CMK (cell line): ENCODE measurements around the gene FLAD1.

Experiments
- DNase-seq: peaks from one replicate; pipeline ENCODE4 v3.0.0-alpha.2; 2010; ENCODE audit warnings: low read depth

The FLAD1 gene

DNA sequence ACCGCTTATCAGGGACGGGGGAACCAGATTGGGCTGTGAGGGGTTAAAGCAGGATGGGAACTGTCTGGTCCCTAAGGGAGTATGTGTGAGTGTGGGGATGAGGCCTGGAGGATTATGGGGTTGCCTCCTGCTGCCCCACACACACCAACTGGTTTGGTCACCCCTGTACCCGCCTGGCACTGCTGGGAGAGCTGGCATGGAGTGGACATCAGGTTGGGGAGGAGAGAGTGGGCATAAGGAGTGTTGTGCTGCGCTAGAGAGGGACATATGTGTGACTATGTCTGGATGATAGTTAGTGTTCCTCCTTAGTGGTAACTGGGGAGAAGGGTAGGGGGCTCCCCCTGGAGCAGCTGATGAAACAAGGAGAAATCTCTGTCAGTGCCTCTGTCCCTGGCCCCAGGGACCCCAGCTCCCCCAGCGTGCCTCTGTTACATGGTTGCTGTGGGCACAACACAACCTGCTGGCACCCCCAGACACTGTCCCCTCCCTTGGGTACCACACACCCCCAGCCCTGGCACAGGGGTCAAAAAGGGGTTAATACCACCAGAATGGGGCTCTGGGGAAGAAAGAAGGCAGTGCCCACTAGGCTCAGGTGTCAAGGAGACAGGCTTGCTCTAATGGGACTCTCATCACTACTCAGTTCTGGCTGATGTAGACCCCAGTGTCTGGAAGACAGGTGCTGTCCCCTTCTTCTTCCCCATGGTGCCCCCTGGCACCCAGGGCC, 21.4 kb downstream of the FLAD1 start:
- DNase-seq, result no peak

DNA sequence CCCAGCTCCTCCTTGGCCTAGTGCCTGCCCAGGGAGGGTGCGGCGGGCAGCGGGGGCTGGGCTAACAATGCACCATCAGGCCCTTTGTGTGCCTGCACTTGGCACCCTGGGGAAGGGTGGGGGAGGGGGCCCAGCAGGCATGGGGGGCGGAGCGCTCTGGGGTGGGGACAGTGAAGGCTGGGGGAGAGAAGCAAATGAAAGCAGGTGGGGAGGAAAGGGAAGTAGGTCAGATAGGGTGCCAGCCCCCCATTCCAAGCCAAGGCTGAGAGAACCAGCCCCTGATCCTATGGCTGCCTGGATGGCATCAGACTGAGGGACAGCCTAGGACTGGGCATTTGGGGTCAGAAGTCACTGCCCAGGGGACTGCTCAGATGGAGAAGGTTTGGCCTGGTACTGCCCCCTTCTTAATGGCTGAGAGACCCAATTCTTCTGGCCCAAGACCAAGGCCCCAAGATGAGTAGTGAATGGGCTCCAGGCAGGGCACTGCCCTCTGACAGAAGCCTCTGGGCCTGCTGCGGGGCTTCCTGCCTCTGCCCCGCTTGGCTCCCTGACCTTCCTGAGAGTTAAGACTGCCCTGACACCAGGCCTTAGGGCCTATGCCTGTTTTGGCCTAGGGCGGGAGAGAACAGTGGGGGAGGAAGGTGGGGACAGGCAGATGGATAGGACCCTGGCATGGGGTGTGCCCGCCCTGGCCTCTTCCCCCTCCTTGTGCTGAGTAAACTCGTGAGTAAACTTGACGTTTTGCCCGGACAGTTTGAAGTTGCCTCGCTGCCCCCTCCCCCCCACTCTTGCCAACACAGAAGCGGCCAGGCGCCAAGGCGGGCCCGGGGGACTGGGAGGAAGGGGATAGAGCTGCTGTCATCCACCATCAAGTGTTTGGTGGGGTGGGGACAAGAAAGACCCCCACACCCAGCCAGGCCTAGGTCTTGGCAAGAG, 22.2 kb downstream of the FLAD1 start:
- DNase-seq, result no peak

DNA sequence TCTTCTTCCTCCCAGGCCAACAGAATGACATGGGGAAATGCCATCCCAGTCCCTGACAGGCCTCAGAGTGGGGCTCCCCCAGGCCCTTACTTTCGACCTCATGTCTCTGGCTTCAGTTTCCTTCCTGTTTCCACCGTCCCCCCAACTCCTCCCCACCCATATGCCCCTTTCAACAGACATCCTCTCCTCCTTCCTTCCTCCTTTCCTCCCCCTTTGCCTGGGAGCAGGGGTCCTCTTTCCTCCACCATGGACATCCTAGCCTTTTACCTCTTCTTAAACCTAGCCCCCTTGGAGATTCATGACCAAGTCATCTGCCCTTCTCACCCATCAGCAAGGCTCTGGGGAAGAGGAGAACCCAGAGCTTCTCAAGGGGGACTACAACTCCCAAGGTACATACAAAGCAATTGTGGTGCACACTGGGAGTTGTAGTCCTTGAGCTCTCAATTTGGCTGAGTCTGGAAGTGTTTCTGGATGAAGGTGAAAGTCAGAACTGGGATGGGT, 23.5 kb downstream of the FLAD1 start:
- DNase-seq, result no peak

GRCh38 chr1:155007251-155007828, 24.2 kb downstream of the FLAD1 start:
- DNase-seq, result no peak

GRCh38 chr1:155008015-155008941, 25.1 kb downstream of the FLAD1 start:
- no peak for DNase-seq

GRCh38 chr1:155009221-155009711, 26.1 kb downstream of the FLAD1 start:
- DNase-seq, result no peak

GRCh38 chr1:155009742-155010141, 26.6 kb downstream of the FLAD1 start:
- DNase-seq, result no peak

DNA sequence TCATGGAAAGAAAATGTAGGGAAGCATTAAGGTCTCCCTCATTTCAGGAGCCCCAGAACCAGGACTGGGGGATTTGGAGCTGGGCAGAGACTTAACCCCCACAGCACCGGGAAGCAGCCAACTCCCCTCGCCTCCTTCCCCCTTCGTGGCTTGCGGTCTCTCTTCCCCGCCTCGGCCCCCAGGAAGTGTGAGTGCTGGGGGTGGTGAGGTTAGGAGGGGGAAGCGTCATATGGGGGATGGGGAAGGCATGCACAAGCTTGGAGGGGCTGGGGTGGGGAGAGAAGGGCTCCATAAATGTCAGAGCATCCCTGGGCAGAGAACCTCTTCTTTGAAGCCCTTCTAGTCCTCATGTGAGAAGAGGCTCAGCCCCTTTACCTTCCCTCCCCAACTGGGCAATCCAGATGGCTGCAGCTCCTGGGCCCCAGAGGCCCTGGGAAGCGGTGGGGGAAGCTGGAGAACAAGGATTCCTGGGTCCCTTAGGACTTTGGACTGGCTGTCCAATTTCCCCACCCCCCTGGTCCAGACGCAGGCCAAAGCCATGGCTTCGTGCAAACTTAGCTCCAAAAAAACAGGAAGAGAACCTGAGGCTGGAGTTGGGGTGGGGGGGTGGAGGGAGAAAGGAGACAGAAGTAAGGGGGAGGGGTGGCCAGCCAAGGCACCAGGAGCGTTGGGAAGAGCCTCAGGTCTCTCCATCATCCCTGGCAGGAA, 27.2 kb downstream of the FLAD1 start:
- no peak for DNase-seq

- no peak for DNase-seq
Observed at GRCh38 chr1:155011004-155011416, 27.9 kb downstream of the FLAD1 start.

- DNase-seq, result no peak
Observed at GRCh38 chr1:155011437-155012025, 28.4 kb downstream of the FLAD1 start.

GRCh38 chr1:155012026-155012546, 28.9 kb downstream of the FLAD1 start:
- no peak for DNase-seq

DNA sequence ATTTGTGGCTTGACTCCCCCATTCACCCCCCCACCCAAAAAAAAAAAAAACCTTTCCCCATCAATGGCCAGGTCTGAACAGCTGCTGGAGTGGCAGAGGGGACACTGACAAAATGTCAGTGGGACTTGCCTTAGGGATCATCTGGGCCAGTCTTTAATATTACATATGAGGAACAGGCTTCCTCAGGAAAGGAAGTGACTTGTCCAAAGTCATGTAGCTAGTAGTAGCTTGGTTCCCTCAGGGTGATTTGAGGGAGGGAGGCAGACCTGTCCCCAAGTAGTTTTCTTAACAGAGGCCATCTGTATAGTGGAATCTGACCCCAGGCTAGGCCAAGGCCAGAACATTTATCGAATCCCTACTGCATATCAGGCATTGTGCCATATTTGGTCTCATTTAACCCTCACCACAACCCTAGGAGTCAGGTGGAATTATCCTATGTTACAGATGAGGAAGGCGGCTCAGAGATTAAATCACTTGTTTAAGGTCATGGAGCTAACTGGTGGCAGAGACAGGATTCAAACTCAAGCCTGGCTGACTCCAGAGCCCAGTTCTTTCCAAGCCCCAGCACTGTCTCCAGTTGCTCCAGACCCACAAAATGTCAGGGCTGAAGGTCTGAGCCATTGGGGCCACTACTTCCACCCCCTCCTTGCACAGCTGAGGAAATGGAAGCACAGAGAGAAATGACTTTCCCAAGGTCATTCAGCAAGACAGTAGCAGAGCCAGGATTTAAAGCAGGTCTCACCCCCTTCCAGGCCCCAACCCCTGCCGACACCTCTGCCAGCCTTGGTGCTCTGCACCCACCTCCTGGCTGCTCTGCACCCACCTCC, 29.8 kb downstream of the FLAD1 start:
- DNase-seq, result no peak

DNA sequence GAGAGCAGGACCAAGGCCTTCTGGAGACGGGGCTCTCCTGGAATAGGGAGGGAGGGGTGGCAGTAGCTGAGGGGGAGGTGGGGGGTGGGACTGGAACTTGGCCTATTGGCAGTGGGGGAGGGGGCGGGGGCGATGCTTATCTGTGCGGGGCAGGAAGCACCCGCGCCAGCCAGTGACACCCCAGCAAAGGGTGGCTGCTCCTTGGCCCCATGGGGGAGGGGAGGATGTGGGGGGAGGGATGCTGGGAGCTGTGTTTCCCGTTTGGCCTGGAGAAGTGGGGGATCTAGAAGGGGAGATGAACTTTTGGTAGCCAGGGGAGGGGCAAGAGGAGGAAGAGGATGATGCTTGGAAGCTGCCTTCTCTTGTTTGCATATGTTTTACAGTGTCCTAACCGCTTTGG, 30.5 kb downstream of the FLAD1 start:
- no peak for DNase-seq

DNA sequence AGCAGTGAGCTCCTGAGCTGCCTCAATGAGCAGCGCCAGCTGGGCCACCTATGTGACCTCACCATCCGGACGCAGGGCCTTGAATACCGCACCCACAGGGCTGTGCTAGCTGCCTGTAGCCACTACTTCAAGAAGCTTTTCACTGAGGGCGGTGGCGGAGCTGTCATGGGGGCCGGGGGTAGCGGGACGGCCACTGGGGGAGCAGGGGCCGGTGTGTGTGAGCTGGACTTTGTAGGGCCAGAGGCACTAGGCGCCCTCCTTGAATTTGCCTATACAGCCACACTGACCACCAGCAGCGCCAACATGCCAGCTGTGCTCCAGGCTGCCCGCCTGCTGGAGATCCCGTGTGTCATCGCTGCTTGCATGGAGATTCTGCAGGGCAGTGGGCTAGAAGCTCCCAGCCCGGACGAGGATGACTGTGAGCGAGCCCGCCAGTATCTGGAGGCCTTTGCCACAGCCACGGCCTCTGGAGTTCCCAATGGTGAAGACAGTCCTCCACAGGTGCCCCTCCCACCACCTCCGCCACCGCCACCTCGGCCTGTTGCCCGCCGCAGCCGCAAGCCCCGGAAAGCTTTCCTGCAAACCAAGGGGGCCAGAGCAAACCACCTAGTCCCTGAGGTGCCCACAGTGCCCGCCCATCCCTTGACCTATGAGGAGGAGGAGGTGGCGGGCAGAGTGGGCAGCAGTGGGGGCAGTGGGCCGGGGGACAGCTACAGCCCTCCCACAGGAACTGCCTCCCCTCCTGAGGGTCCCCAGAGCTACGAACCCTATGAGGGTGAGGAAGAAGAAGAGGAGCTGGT, 31.8 kb downstream of the FLAD1 start:
- no peak for DNase-seq

DNA sequence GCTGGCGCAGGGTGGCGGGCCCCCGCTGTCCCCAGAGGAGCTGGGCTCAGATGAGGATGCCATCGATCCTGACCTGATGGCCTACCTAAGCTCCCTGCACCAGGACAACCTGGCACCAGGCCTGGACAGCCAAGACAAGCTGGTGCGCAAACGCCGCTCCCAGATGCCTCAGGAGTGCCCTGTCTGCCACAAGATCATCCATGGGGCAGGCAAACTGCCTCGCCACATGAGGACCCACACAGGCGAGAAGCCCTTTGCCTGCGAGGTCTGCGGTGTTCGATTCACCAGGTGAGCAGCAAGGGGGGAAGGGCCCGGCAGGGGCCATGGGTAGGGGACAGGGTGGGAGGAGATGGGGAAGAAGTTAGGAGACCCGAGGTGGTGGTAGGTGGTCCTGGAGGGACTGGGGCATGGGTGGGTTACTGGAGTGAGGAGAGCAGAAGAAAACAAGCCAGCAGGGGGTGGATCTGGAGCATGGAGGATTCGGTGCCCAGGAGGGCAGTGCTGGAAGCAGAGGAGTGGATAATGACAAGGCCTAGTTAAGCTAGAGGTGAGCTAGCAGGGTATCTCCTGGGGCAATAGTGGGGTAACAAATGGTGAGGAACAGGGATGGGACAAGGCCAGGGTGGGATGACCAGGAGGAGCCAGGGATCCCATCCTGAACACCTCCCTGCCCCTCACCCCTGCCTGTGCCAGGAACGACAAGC, 32.5 kb downstream of the FLAD1 start:
- no peak for DNase-seq

- DNase-seq, result no peak
Observed at GRCh38 chr1:155016231-155016831, 33.2 kb downstream of the FLAD1 start.
